Measurements from ENCODE around the gene SLAMF6. TPM values are rescaled to one million over a fixed set of nuclear protein-coding genes. Genes with fewer than 3 reads are reported as not detected.

The SLAMF6 gene
- total RNA-seq, 2 experiments from 2014 or later = 42.8 to 43.9 TPM

DNA sequence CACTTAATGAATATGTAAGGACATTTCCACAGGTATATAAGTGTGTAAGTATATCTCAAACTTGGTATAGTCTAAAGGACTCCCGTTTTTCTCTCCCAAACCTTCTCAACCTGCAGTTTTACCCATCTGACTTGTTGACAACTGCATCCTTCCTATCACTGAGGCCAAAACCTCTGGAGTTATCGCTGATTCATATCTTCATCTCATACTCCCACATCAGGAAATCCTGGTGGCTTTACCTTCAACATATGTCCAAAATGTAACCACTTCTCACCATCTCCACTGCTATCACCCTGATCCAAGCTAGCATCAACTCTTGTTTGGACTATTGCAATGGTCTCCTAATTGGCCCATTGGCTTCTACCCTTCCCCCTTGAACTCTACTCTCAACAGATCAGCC, 30.4 kb downstream of the SLAMF6 start:
- H3K4me1 Mint-ChIP-seq (ENCODE audit: low read depth) = peaks cover 49% of the 10 kb centered on the region
- CTCF ChIA-PET = no interaction called here

DNA sequence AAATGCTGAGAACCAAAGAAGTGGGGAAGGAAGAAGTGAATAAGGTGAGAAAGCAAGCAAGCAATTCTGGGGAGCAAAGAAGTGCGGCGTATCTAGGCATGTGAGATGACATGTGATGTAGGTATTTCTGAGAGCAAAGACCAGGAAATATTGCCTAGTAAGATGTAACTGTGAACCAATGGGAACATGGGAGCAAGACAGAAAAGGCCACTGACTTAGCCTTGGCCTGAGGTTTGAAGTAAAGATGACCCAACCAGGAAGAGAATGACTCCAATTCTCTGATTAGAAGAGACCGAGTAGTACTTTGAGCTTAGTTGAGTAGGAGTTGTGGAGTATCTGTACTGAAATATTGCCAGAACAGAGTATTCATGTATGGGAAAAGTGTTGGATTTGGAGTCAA, 31.1 kb downstream of the SLAMF6 start:
- ChIA-PET CTCF (interaction anchor here (1.2 kb wide), 1 partner anchor 10 kb away, joined by 3 read pairs; no protein-coding TSS in a partner anchor), POLR2A (no interaction called here)
- ATAC-seq (no peak), DNase-seq (no peak)
- no peaks in the 10 kb centered on the region for H3K27me3 Mint-ChIP-seq
- intact Hi-C loops (cut with micrococcal nuclease) = no loop called here
- peaks cover 7% of the 10 kb centered on the region for H3K9me3 Mint-ChIP-seq
- H3K4me1 Mint-ChIP-seq (ENCODE audit: low read depth) = peaks cover 44% of the 10 kb centered on the region
- no peak for TF ChIP-seq CTCF (IDR thresholded peaks at IDR 0.05)
- no peak overlapping the region for H3K4me3 Mint-ChIP-seq
- H3K27ac Mint-ChIP-seq = no peak overlapping the region
- H3K36me3 Mint-ChIP-seq (ENCODE audit: low read depth) = peaks cover 38% of the 10 kb centered on the region

More for the DNA sequence above, 30.4 kb downstream of the SLAMF6 start:
- no peak for TF ChIP-seq CTCF (IDR thresholded peaks at IDR 0.05)
- H3K9me3 Mint-ChIP-seq = peaks cover 7% of the 10 kb centered on the region
- no peak for DNase-seq
- no peak for ATAC-seq
- intact Hi-C loops (cut with micrococcal nuclease) = no loop called here
- H3K27me3 Mint-ChIP-seq = no peaks in the 10 kb centered on the region
- no peak overlapping the region for H3K27ac Mint-ChIP-seq
- POLR2A ChIA-PET = no interaction called here
- no peak overlapping the region for H3K4me3 Mint-ChIP-seq
- peaks cover 39% of the 10 kb centered on the region for H3K36me3 Mint-ChIP-seq (ENCODE audit: low read depth)

- no peak for ATAC-seq
- H3K36me3 Mint-ChIP-seq (ENCODE audit: low read depth) = peaks cover 48% of the 10 kb centered on the region
- no peak overlapping the region for H3K27ac Mint-ChIP-seq
- peaks cover 42% of the 10 kb centered on the region for H3K4me1 Mint-ChIP-seq (ENCODE audit: low read depth)
- intact Hi-C loops (cut with micrococcal nuclease) = no loop called here
- H3K27me3 Mint-ChIP-seq = no peaks in the 10 kb centered on the region
- no peak overlapping the region for H3K4me3 Mint-ChIP-seq
- no peak for TF ChIP-seq CTCF (IDR thresholded peaks at IDR 0.05)
- ChIA-PET CTCF (interaction anchor here (1.2 kb wide), 1 partner anchor 9 kb away, joined by 3 read pairs; no protein-coding TSS in a partner anchor), POLR2A (no interaction called here)
- H3K9me3 Mint-ChIP-seq = peaks cover 7% of the 10 kb centered on the region
- DNase-seq = no peak
Measured at GRCh38 chr1:160491017-160491416, 32.0 kb downstream of the SLAMF6 start.

DNA sequence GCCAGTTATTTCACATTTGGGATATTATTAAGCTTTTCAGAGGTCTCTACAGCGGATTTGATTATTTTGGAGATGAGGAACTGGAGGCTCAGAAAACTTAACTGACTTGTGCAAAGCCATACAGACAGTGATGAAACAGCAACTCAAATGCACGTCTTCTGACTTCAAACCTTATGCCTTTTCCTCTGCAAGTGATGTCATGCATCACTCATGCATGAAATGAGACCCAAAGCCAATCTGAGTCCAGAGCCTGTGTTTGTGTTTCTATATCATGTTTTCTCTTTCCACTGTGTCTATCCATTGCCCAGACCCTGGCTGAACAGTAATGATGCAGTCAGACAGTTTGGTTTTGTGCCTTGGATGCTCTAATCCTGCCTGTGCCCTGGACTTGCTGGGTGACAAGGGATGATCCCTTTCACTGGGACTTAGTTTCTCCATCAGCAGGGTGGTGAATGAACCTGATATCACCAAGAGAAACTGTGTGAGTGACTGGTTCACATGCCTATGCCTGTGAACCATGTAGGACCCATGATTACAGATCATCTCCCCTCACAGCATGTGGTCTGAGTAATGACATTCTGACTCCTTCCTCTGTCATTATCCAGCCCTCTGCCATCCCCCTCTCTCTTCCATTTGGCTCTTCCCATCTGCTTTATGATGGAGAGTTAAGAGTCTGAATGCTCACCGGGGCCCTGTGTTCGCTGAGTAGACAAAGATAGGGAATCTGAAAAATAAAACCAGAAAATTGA, 33.4 kb downstream of the SLAMF6 start:
- H3K4me3 Mint-ChIP-seq = no peak overlapping the region
- no peaks in the 10 kb centered on the region for H3K27me3 Mint-ChIP-seq
- ATAC-seq = no peak
- peaks cover 34% of the 10 kb centered on the region for H3K4me1 Mint-ChIP-seq (ENCODE audit: low read depth)
- TF ChIP-seq CTCF (IDR thresholded peaks at IDR 0.05) = no peak
- no peak for DNase-seq
- ChIA-PET POLR2A (interaction anchor here (0.9 to 1.1 kb wide), 3 partner anchors 25 to 39 kb away, joined by 3 to 4 read pairs (median 3); no protein-coding TSS in a partner anchor), CTCF (no interaction called here)
- peaks cover 4% of the 10 kb centered on the region for H3K9me3 Mint-ChIP-seq
- H3K27ac Mint-ChIP-seq = peak overlapping the region; percentile 42
- H3K36me3 Mint-ChIP-seq (ENCODE audit: low read depth) = peaks cover 59% of the 10 kb centered on the region
- intact Hi-C loops (cut with micrococcal nuclease) = no loop called here

DNA sequence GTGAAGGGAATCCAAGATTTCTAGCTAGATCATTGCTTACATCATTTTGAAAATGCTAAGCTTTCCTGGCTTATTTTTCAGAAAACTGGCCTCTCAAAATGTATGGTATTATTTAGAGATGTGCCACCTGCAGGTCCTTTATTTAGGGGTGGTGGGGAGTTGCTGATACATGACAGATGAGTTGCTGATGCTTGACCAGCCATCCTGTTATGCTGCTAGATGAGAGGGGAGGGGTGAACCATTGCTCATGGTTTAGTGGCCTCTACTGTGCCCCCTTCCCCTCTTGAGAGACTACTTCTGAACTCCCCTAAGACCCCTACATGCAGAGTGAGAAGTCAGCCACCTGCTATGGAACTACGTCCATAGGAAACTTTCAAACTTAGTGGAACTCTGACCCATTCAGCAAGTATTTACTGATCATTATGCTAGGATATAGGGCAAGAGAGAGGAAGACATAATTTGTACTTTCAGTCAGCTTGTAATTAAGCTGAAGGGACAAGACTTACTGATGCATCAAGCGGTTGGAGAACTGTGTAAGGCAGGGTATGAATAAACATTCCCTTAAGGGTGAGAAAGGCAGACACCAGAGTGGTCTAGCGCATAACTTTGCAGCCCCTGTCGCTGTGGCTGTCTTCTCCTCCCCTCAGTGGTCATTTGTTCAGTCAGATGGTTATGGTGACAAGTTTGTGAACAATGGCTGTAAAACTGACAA, 34.6 kb downstream of the SLAMF6 start:
- Mint-ChIP-seq H3K4me1 (ENCODE audit: low read depth) (peaks cover 34% of the 10 kb centered on the region), H3K4me3 (no peak overlapping the region), H3K36me3 (ENCODE audit: low read depth) (peaks cover 67% of the 10 kb centered on the region), H3K9me3 (no peaks in the 10 kb centered on the region), H3K27me3 (no peaks in the 10 kb centered on the region), H3K27ac (peak overlapping the region; percentile 32)
- ChIA-PET POLR2A (interaction anchor here (0.9 to 1.1 kb wide), 5 partner anchors 14 to 104 kb away, joined by 3 to 4 read pairs (median 3); no protein-coding TSS in a partner anchor), CTCF (interaction anchor here (1.1 to 1.9 kb wide), 3 partner anchors 8 to 15 kb away, joined by 4 to 6 read pairs (median 4); no protein-coding TSS in a partner anchor)
- TF ChIP-seq CTCF (IDR thresholded peaks at IDR 0.05) = no peak
- no peak for ATAC-seq
- DNase-seq = no peak
- intact Hi-C loops (cut with micrococcal nuclease) = no loop called here
